PC-3 (cell line): ENCODE measurements around the gene EDC3. TPM values are rescaled to one million over a fixed set of nuclear protein-coding genes. Genes with fewer than 3 reads are reported as not detected.

Experiments
- ATAC-seq: fragments of 200-7000 bp; cut with Tn5 transposase; 2 replicates; pipeline ENCODE4 v1.9.1; 2020; ENCODE audit warnings: mild to moderate bottlenecking, moderate library complexity
- BruUV-seq: library from RNA; stranded (reverse); fragments of 400-500 nt; replicated peaks from 2 replicates; lab custom pipeline; 2021; lab: Mats Ljungman, UMichigan
- CTCF ChIA-PET: fragments of 300-600 bp; sonication (Branson Sonifier 250); formaldehyde crosslinking; loops from one replicate; lab custom pipeline; 2022; ENCODE audit warnings: antibody characterized with exemption; lab: Charles Lee
- POLR2A ChIA-PET: fragments of 300-600 bp; sonication (Branson Sonifier 250); formaldehyde crosslinking; loops from one replicate; lab custom pipeline; 2022; ENCODE audit warnings: antibody characterized with exemption; ENCODE audit not compliant: unreplicated experiment; lab: Charles Lee
- DNase-seq: peaks from one replicate; pipeline ENCODE4 v3.0.0-alpha.2; 2015
- H2AFZ ChIP-seq: fragments of 300-600 bp; sonication (generic); 2 replicates; pipeline ENCODE4 v1.6.0; 2016; ENCODE audit warnings: antibody characterized with exemption, low read length
- H3F3A ChIP-seq: fragments of 300-600 bp; sonication (generic); one replicate; pipeline ENCODE4 v1.6.0; 2017; ENCODE audit warnings: antibody characterized with exemption, low read length, control low read depth, mild to moderate bottlenecking; ENCODE audit not compliant: unreplicated experiment
- H3K27ac ChIP-seq: fragments of 300-600 bp; sonication (generic); 2 replicates; pipeline ENCODE4 v1.5.1; 2016; ENCODE audit warnings: mild to moderate bottlenecking, low read length
- H3K27me3 ChIP-seq: fragments of 300-600 bp; sonication (generic); 2 replicates; pipeline ENCODE4 v1.6.1; 2016; ENCODE audit warnings: low read length, mixed read lengths
- H3K36me3 ChIP-seq: fragments of 300-600 bp; sonication (generic); 2 replicates; pipeline ENCODE4 v1.6.1; 2016; ENCODE audit warnings: low read depth, mixed run types, low read length, mixed read lengths
- H3K4me1 ChIP-seq: fragments of 300-600 bp; sonication (generic); 2 replicates; pipeline ENCODE4 v1.5.1; 2016; ENCODE audit warnings: low read length; ENCODE audit not compliant: insufficient read depth
- H3K4me2 ChIP-seq: fragments of 300-600 bp; sonication (generic); 2 replicates; pipeline ENCODE4 v1.6.0; 2016; ENCODE audit warnings: low read length
- H3K4me3 ChIP-seq: fragments of 300-600 bp; sonication (generic); 2 replicates; pipeline ENCODE4 v1.5.1; 2016; ENCODE audit warnings: mild to moderate bottlenecking, low read length, mixed read lengths
- H3K79me2 ChIP-seq: fragments of 300-600 bp; sonication (generic); 2 replicates; pipeline ENCODE4 v1.6.1; 2017; ENCODE audit warnings: low read length, mixed read lengths
- H3K9ac ChIP-seq: fragments of 300-600 bp; sonication (generic); 2 replicates; pipeline ENCODE4 v1.6.0; 2016; ENCODE audit warnings: mild to moderate bottlenecking, low read length
- H3K9me2 ChIP-seq: fragments of 300-600 bp; sonication (generic); replicated peaks from 2 replicates; pipeline ENCODE4 v1.6.1; 2016; ENCODE audit warnings: mixed run types, low read length, mixed read lengths
- H3K9me3 ChIP-seq: fragments of 300-600 bp; sonication (generic); 2 replicates; pipeline ENCODE4 v1.6.1; 2016; ENCODE audit warnings: low read length, mixed read lengths
- H4K20me1 ChIP-seq: fragments of 300-600 bp; sonication (generic); 2 replicates; pipeline ENCODE4 v1.6.1; 2016; ENCODE audit warnings: low read length, mixed read lengths
- EZH2 ChIP-seq: fragments of 300-600 bp; sonication (generic); IDR thresholded peaks from one replicate; pipeline ENCODE4 v1.6.1; 2017; ENCODE audit warnings: antibody characterized with exemption, mild to moderate bottlenecking, low read length; ENCODE audit not compliant: unreplicated experiment
- EZH2phosphoT487 ChIP-seq: fragments of 300-600 bp; sonication (generic); IDR thresholded peaks from 2 replicates; pipeline ENCODE4 v1.6.1; 2018; ENCODE audit warnings: mild to moderate bottlenecking, antibody characterized with exemption, low read length, borderline replicate concordance
- intact Hi-C: fragments of 100-400 bp; cut with micrococcal nuclease; formaldehyde crosslinking; loops from 2 replicates; pipeline ENCODE4 v1.9.0; 2023
- total RNA-seq: library from RNA; depleted of rRNA; stranded (reverse); fragments of >200 nt; gene quantifications from 2 replicates; pipeline ENCODE4 v1.2.3, GENCODE V29; 2014
- TF ChIP-seq, protein P1 (sequence below): fragments of 300-600 bp; sonication (generic); conservative IDR thresholded peaks from 2 replicates; pipeline ENCODE4 v1.5.1; 2017; ENCODE audit warnings: antibody characterized with exemption, low read depth, mild to moderate bottlenecking, low read length

Gene EDC3
- total RNA-seq, 1 experiment from 2014 or later, result 9.9 TPM

DNA sequence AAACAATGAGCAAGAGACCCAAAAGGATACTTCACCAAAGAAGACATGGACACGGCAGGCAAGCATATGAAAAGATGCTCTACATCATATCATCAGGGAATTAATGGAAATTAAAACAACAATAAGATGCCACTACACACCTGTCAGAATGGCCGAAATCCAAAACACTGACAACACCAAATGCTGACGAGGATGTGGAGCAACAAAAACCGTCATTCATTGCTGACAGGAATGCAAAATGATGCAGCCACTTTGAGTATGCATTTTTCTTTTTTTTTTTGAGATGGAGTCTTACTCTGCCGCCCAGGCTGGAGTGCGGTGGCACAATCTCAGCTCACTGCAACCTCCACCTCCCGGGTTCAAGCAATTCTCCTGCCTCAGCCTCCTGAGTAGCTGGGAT, 19.0 kb downstream of the EDC3 start:
- Histone ChIP-seq H2AFZ (no peak overlapping the region), H3F3A (no peaks in the 10 kb centered on the region), H3K9me2 (no peaks in the 10 kb centered on the region), H3K4me2 (no peak overlapping the region), H3K9ac (no peak overlapping the region), H3K27me3 (no peaks in the 10 kb centered on the region), H4K20me1 (no peaks in the 10 kb centered on the region), H3K4me3 (no peak overlapping the region), H3K4me1 (no peaks in the 10 kb centered on the region), H3K79me2 (peaks cover 46% of the 10 kb centered on the region), H3K9me3 (no peaks in the 10 kb centered on the region), H3K36me3 (no peaks in the 10 kb centered on the region; the same call in 1 of the 2 replicates), H3K27ac (no peak overlapping the region)
- TF ChIP-seq, protein P1, sequence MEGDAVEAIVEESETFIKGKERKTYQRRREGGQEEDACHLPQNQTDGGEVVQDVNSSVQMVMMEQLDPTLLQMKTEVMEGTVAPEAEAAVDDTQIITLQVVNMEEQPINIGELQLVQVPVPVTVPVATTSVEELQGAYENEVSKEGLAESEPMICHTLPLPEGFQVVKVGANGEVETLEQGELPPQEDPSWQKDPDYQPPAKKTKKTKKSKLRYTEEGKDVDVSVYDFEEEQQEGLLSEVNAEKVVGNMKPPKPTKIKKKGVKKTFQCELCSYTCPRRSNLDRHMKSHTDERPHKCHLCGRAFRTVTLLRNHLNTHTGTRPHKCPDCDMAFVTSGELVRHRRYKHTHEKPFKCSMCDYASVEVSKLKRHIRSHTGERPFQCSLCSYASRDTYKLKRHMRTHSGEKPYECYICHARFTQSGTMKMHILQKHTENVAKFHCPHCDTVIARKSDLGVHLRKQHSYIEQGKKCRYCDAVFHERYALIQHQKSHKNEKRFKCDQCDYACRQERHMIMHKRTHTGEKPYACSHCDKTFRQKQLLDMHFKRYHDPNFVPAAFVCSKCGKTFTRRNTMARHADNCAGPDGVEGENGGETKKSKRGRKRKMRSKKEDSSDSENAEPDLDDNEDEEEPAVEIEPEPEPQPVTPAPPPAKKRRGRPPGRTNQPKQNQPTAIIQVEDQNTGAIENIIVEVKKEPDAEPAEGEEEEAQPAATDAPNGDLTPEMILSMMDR, result no peak
- no peak for TF ChIP-seq EZH2phosphoT487
- POLR2A ChIA-PET, result no interaction called here
- intact Hi-C loops, result no loop called here
- CTCF ChIA-PET, result no interaction called here
- no peak for ATAC-seq
- no TSS peak for BruUV-seq
- DNase-seq, result no peak

DNA sequence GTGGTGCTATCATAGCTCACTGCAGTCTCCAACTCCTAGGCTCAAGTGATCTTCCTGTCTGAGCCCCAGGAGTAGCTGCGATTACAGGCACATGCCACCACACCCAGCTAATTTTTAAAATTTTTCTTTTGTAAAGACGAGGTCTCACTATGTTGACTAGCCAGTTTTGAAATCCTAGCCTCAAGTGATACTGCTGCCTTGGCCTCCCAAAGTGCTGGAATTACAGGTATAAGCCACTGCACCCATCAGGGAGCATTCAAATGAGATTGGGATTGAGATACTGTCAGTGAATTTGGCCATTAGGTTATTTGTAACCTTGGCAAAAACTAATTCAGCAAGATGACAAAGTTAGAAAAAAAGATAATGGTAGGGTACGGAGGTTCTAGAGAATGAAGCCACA, 21.7 kb downstream of the EDC3 start:
- no peak overlapping the region for H3K9ac ChIP-seq
- H2AFZ ChIP-seq, result no peak overlapping the region
- ATAC-seq, result no peak
- no peaks in the 10 kb centered on the region for H3K4me1 ChIP-seq
- DNase-seq, result no peak
- no peaks in the 10 kb centered on the region for H3F3A ChIP-seq
- no peak overlapping the region for H3K27ac ChIP-seq
- POLR2A ChIA-PET, result no interaction called here
- intact Hi-C loops, result no loop called here
- no peaks in the 10 kb centered on the region for H3K9me2 ChIP-seq
- no peak overlapping the region for H3K4me3 ChIP-seq
- H4K20me1 ChIP-seq, result no peaks in the 10 kb centered on the region
- no peak overlapping the region for H3K4me2 ChIP-seq
- CTCF ChIA-PET, result no interaction called here
- H3K36me3 ChIP-seq, result peaks cover 11% of the 10 kb centered on the region; the same call in 1 of the 2 replicates
- TF ChIP-seq EZH2 (no peak), EZH2phosphoT487 (no peak)
- TF ChIP-seq, protein P1, result no peak
- H3K79me2 ChIP-seq, result peaks cover 24% of the 10 kb centered on the region
- H3K9me3 ChIP-seq, result no peaks in the 10 kb centered on the region
- no TSS peak for BruUV-seq
- no peaks in the 10 kb centered on the region for H3K27me3 ChIP-seq

DNA sequence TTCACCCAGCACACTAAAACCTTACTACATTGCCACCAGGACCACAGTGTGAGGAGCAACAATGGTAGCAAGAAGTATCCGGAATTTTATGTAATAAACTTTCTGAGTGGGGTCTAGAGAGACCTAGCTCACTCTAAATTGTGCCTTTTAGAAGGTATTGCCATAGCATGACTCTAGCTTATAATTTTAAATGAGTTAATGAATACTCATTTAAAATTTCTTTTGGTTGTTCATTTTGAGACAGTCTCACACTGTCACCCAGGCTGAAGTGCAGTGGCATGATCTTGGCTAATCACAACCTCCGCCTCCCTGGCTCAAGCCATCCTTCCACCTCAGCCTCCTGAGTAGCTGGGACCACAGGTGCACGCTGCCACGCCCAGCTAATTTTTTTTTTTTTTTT, 26.2 kb downstream of the EDC3 start:
- no peaks in the 10 kb centered on the region for H4K20me1 ChIP-seq
- no TSS peak for BruUV-seq
- H3K27ac ChIP-seq, result no peak overlapping the region
- intact Hi-C loops, result no loop called here
- H3K9ac ChIP-seq, result no peak overlapping the region
- H3K9me3 ChIP-seq, result no peaks in the 10 kb centered on the region
- no peaks in the 10 kb centered on the region for H3F3A ChIP-seq
- POLR2A ChIA-PET, result no interaction called here
- CTCF ChIA-PET, result no interaction called here
- ATAC-seq, result no peak
- no peak overlapping the region for H2AFZ ChIP-seq
- H3K36me3 ChIP-seq, result peaks cover 25% of the 10 kb centered on the region; the same call in 1 of the 2 replicates
- TF ChIP-seq EZH2phosphoT487 (no peak), EZH2 (no peak)
- TF ChIP-seq, protein P1, result no peak
- H3K4me1 ChIP-seq, result peaks cover 2% of the 10 kb centered on the region; the same call in 1 of the 2 replicates
- no peak overlapping the region for H3K4me2 ChIP-seq
- peaks cover 11% of the 10 kb centered on the region for H3K79me2 ChIP-seq
- H3K4me3 ChIP-seq, result no peak overlapping the region
- no peaks in the 10 kb centered on the region for H3K9me2 ChIP-seq
- H3K27me3 ChIP-seq, result no peaks in the 10 kb centered on the region
- DNase-seq, result no peak
